AG04449 (cell line): ENCODE data around the gene NCAM2.

Experiments
- CTCF ChIA-PET: fragments of 350-600 bp; formaldehyde crosslinking; extraction: SDS; loops from one replicate; lab custom pipeline; 2021; ENCODE audit warnings: antibody characterized with exemption; lab: Yijun Ruan, JAX
- POLR2A ChIA-PET: fragments of 400-600, 350-600 bp; formaldehyde crosslinking; extraction: SDS; loops from one replicate; lab custom pipeline; 2020; ENCODE audit warnings: antibody characterized with exemption, inconsistent platforms; lab: Yijun Ruan, JAX
- DNase-seq: peaks from one replicate; pipeline ENCODE4 v3.0.0-alpha.2; 2010; ENCODE audit warnings: low read depth, low spot score
- H3K4me3 ChIP-seq: 2 replicates; pipeline ENCODE4 v1.5.1; 2011; ENCODE audit warnings: low read depth, mild to moderate bottlenecking, control low read depth, low read length
- TF ChIP-seq, protein P1 (sequence below): IDR thresholded peaks from one replicate; pipeline ENCODE4 v1.5.1; 2011; ENCODE audit warnings: mild to moderate bottlenecking, moderate library complexity, low read length, control low read depth, inconsistent platforms; ENCODE audit not compliant: insufficient read depth; ENCODE audit errors: missing control alignments

The NCAM2 gene

DNA sequence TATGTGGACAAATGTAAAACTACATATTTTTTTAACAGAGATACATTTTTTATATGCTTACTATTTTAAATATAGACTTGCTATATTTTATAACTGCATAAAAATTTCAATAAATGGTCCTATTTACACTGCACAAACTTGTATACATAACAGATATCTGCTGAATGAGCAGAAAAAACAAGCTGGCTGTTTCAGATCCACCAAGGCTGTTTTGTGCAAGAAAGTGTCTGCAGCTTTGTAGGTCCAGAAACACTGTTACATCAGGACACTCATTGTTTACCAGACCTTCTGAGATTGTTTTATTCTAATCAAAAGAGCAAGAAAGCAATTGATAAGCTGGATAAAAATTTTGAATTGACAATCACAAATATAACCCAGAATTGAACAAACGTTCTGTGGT, 99.3 kb downstream of the NCAM2 start:
- POLR2A ChIA-PET: no interaction called here

GRCh38 chr21:21101911-21102310, 103.7 kb downstream of the NCAM2 start:
- ChIA-PET POLR2A (no interaction called here), CTCF (interaction anchor here (0.7 to 5.2 kb wide), 15 partner anchors 9 to 102 kb away, joined by 3 to 44 read pairs (median 4); partner anchors contain the start of gene NCAM2)
- TF ChIP-seq, protein P1, sequence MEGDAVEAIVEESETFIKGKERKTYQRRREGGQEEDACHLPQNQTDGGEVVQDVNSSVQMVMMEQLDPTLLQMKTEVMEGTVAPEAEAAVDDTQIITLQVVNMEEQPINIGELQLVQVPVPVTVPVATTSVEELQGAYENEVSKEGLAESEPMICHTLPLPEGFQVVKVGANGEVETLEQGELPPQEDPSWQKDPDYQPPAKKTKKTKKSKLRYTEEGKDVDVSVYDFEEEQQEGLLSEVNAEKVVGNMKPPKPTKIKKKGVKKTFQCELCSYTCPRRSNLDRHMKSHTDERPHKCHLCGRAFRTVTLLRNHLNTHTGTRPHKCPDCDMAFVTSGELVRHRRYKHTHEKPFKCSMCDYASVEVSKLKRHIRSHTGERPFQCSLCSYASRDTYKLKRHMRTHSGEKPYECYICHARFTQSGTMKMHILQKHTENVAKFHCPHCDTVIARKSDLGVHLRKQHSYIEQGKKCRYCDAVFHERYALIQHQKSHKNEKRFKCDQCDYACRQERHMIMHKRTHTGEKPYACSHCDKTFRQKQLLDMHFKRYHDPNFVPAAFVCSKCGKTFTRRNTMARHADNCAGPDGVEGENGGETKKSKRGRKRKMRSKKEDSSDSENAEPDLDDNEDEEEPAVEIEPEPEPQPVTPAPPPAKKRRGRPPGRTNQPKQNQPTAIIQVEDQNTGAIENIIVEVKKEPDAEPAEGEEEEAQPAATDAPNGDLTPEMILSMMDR: peak; percentile 37
- no peak overlapping the region for H3K4me3 ChIP-seq
- DNase-seq: peak; percentile 29

More for the DNA sequence above, 99.3 kb downstream of the NCAM2 start:
- CTCF ChIA-PET: interaction anchor here (0.7 to 5.2 kb wide), 3 partner anchors 10 to 98 kb away, joined by 3 to 44 read pairs (median 4); partner anchors contain the start of gene NCAM2
- DNase-seq: no peak
- TF ChIP-seq, protein P1: no peak
- H3K4me3 ChIP-seq: no peak overlapping the region

DNA sequence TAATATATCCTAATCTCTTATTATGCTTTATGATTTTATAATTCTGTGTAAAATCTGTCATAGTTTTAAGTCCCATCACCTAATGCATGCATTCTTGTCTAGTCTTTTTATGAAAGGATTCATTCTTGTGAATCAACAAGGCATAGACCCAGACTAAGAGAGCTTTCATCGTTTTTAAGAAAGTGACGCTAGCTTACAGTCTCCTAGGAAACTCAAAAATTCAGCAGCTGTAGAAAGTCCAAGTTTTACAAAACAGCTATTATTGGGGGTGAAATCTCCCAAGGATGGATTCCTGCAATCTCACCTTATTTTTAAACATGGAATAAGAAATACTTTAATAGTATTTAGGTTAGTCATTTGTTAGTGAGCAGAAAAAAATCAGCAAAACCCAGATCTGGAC, 104.7 kb downstream of the NCAM2 start:
- CTCF ChIA-PET: interaction anchor here (1.2 to 2.8 kb wide), 2 partner anchors 99 to 102 kb away, joined by 8 to 20 read pairs; no protein-coding TSS in a partner anchor
- no peak overlapping the region for H3K4me3 ChIP-seq

GRCh38 chr21:21103692-21104091, 105.5 kb downstream of the NCAM2 start:
- H3K4me3 ChIP-seq: no peak overlapping the region
- DNase-seq: no peak
- TF ChIP-seq, protein P1: no peak
- POLR2A ChIA-PET: no interaction called here
- CTCF ChIA-PET: no interaction called here

More for the DNA sequence above, 104.7 kb downstream of the NCAM2 start:
- POLR2A ChIA-PET: no interaction called here
- TF ChIP-seq, protein P1: no peak
- no peak for DNase-seq

DNA sequence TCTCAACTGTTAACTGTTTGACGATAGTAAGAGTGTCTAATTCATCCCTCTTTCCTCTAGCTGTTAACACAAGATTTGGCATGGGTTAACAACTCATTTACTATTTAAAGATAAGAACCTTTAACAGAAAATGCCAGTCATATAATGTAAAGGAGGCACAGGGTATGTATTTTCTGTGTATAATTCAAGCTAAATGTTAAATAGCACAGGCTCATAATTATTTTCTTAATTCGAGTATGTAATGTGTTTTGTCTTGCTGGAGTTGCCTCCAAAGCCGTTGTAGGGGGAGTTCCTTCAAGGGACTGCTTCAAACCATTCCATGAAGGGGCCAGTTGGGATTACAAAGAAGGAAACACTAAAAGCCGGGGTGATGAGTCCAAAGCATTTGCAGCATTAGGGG, 111.5 kb downstream of the NCAM2 start:
- DNase-seq: no peak
- TF ChIP-seq, protein P1: no peak
- CTCF ChIA-PET: interaction anchor here (1.0 kb wide), 1 partner anchor 107 kb away, joined by 3 read pairs; no protein-coding TSS in a partner anchor
- H3K4me3 ChIP-seq: no peak overlapping the region
- POLR2A ChIA-PET: no interaction called here

GRCh38 chr21:21111309-21111920, 113.2 kb downstream of the NCAM2 start:
- POLR2A ChIA-PET: no interaction called here
- H3K4me3 ChIP-seq: no peak overlapping the region
- no peak for DNase-seq
- CTCF ChIA-PET: interaction anchor here (0.7 kb wide), 1 partner anchor 46 kb away, joined by 3 read pairs; no protein-coding TSS in a partner anchor
- TF ChIP-seq, protein P1: no peak
